GM10248 (cell line): ENCODE results near the gene EP400.

ENCODE experiments used
- CTCF ChIA-PET: fragments of 300-600 bp; sonication (Branson Sonifier 250); formaldehyde crosslinking; extraction: SDS; loops from one replicate; lab custom pipeline; 2021; ENCODE audit warnings: antibody characterized with exemption; lab: Yijun Ruan, JAX
- POLR2A ChIA-PET: fragments of 350-650 bp; sonication (Branson Sonifier 250); formaldehyde crosslinking; extraction: SDS; loops from one replicate; lab custom pipeline; 2020; ENCODE audit warnings: antibody characterized with exemption; lab: Yijun Ruan, JAX
- DNase-seq: peaks from one replicate; pipeline ENCODE4 v3.0.0; 2012; ENCODE audit errors: extremely low spot score
- CTCF ChIP-seq: IDR thresholded peaks from 2 replicates; pipeline ENCODE4 v1.5.1; 2012; ENCODE audit warnings: mild to moderate bottlenecking, low read depth; ENCODE audit errors: extremely low read depth, missing control alignments, control extremely low read depth

Gene EP400

GRCh38 chr12:132114667-132115066 lies 164.9 kb downstream of the EP400 start:
- CTCF ChIA-PET, result interaction anchor here (2.3 kb wide), 1 partner anchor 12 kb away, joined by 7 read pairs; no protein-coding TSS in a partner anchor
- no peak for TF ChIP-seq CTCF
- POLR2A ChIA-PET, result no interaction called here
- no peak for DNase-seq

- ChIA-PET POLR2A (no interaction called here), CTCF (interaction anchor here (2.3 kb wide), 1 partner anchor 11 kb away, joined by 7 read pairs; no protein-coding TSS in a partner anchor)
- DNase-seq, result no peak
- no peak for TF ChIP-seq CTCF
These were observed 165.8 kb downstream of the EP400 start for GRCh38 chr12:132115500-132115899.

GRCh38 chr12:132116709-132117557 lies 167.2 kb downstream of the EP400 start:
- ChIA-PET CTCF (no interaction called here), POLR2A (no interaction called here)
- no peak for TF ChIP-seq CTCF
- DNase-seq, result no peak

GRCh38 chr12:132117558-132117875 lies 167.8 kb downstream of the EP400 start:
- no peak for TF ChIP-seq CTCF
- CTCF ChIA-PET, result no interaction called here
- no peak for DNase-seq
- POLR2A ChIA-PET, result no interaction called here

- no peak for DNase-seq
- ChIA-PET CTCF (no interaction called here), POLR2A (no interaction called here)
- TF ChIP-seq CTCF, result no peak
These were observed 169.1 kb downstream of the EP400 start for GRCh38 chr12:132118876-132119275.

GRCh38 chr12:132121283-132121682 lies 171.5 kb downstream of the EP400 start:
- ChIA-PET CTCF (no interaction called here), POLR2A (no interaction called here)
- no peak for TF ChIP-seq CTCF
- no peak for DNase-seq
